Frontal cortex (tissue), 4 donors: ENCODE data around the gene MTUS2. TPM values are rescaled to one million over a fixed set of nuclear protein-coding genes. Genes with fewer than 3 reads are reported as not detected.

Experiments
- DNase-seq, 2 donors: peaks; one replicate each; pipeline ENCODE4 v3.0.0; 2012; ENCODE audit warnings: low spot score in 2 of 2
- FAIRE-seq: peaks from 2 replicates; lab custom pipeline; 2012; peaks lifted over from hg19 to GRCh38; lab: Jason Lieb, UNC
- small RNA-seq: library from RNA; depleted of rRNA; stranded (forward); fragments of <200 nt; gene quantifications from one replicate; pipeline ENCODE3, GENCODE V24; 2014
- total RNA-seq: library from RNA; depleted of rRNA; stranded (reverse); fragments of >200 nt; gene quantifications from one replicate; pipeline ENCODE4 v1.2.3, GENCODE V29; 2014
- donor health status: control.
- donor health status: control.
- donor health status: control.

The MTUS2 gene
- total RNA-seq, 1 donor from 2014 or later = 7.3 TPM

DNA sequence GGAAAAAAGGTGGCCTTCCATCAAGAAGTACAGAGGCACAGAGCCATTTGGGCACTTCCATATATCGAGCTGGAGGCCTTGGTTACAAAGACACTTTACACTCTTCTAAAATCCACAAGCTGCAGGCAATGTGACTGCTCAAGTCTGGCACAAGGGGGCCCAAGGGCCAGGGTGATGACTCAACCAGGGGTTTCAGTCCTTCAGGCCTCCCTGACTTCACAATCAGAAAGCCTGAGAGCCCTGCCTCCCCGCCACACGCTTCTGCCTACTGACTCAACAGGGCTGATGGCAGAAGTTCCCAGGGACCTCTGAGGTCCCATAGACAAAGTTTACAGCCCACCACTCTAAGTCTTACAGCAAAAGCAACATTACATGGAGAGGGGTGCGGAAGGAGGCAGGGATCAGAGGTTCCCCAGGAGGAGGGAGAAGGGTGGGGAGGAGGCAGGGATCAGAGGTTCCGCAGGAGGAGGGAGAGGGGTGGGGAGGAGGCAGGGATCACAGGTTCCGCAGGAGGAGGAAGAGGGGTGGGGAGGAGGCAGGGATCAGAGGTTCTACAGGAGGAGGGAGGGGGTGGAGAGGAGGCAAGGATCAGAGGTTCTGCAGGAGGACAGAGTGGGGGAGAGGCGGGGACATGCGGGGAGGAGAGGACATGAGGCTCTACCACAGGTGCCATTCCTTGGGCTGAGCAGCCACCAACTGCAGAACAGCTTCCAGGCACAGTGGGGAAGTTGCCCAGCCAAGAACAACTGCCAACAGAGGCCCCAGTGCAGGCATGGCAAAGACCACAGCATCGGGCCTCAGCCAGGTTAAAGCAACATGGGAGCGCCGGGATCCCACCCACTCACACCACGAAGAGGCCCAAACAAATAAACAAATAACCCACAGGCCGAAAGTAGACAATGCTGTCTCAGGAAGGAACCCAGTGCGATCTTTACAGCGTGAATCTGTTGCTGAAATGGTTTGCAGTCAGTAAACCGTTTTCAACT is 723.4 kb downstream of the MTUS2 start:
- no peak for FAIRE-seq

GRCh38 chr13:29545988-29546387 is 725.8 kb downstream of the MTUS2 start:
- no peak for FAIRE-seq
- no peak for DNase-seq

More for the DNA sequence above, 723.4 kb downstream of the MTUS2 start:
- DNase-seq = no peak

DNA sequence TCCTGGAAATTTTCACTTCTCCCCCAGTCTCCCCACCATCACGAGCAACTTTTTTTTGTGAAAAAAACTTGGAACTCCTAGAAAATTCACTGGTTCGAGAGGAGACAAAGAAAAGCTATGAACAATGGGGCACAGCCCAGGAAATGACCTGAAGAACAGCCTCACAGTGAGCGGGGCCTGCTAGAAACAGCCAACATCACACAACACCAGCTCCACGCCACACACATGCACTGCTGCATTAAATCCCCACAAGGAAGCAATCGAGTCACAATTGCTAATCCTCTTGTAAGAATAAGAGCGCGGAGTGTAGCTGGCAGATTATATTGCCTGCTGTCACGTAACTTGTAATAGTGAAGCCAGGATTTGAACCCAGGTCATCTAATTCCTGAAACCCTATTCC is 726.5 kb downstream of the MTUS2 start:
- DNase-seq (no peak), FAIRE-seq (no peak)

DNA sequence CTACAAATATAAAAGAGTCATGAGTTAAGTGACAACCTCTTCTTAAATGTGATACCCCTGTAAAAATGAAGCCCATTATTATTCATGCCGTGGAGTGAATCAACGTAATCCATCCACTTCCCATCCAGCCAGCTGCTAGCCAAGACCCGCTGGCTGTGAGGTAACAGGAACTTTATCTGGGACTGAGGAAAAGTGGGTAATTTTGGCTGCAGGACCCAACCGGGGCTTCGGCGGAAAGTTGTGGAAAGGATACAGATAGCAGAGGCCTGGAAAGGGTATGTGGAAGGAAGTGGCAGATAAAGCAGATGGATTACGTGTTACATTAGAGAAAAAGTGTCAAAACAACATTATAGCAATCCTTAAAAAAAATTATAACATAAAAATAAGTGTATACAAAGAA is 727.0 kb downstream of the MTUS2 start:
- FAIRE-seq (no peak), DNase-seq (no peak)

- FAIRE-seq = no peak
- no peak for DNase-seq
Observed at GRCh38 chr13:29548722-29549121, 728.6 kb downstream of the MTUS2 start.

- DNase-seq (no peak), FAIRE-seq (no peak)
Observed at GRCh38 chr13:29550430-29550988, 730.4 kb downstream of the MTUS2 start.

DNA sequence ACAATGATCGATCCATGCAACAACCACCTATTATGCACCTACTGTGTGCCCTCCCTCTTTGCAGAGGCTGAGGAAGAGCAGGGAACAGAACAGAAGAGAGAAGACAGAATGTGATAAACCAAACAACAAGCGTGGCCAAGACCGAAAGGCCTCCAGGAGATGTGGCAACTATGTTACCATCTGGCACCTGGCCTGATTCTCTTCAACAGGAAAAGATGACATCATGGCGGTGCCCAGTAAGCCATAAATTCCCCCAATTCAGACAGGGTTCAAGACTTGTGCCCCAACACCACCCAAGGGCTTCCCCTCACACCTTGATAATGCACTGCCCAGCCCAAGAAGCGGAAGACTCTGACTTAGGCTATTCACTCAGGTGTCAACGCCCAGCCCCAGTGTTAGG is 731.1 kb downstream of the MTUS2 start:
- no peak for FAIRE-seq
- DNase-seq = no peak

Small RNAs within 50 kb of the gene (small RNA-seq; reads per million reads assigned to genes)
- not detected for gene AL359741.1

Other genes starting within 250 kb of the MTUS2 start
- gene POMP, start 161.2 kb upstream of the MTUS2 start, total RNA-seq = 46.5 TPM
- 2.9 TPM for gene SLC46A3, start 101.4 kb upstream of the MTUS2 start, total RNA-seq